Rectal smooth muscle tissue (tissue), 1 donor: ENCODE data around the gene GRK2.

ENCODE experiments used
- H3K27ac ChIP-seq: one replicate; pipeline ENCODE4 v1.7.0; 2013; ENCODE audit warnings: low read depth, low read length, inconsistent platforms
- H3K27me3 ChIP-seq: one replicate; pipeline ENCODE4 v1.7.0; 2013; ENCODE audit warnings: low read length; ENCODE audit not compliant: control insufficient read depth, insufficient read depth
- H3K36me3 ChIP-seq: one replicate; pipeline ENCODE4 v1.7.0; 2013; ENCODE audit warnings: low read length; ENCODE audit not compliant: control insufficient read depth, insufficient read depth
- H3K4me1 ChIP-seq: one replicate; pipeline ENCODE4 v1.7.0; 2013; ENCODE audit warnings: low read length; ENCODE audit not compliant: control insufficient read depth, insufficient read depth
- H3K4me3 ChIP-seq: one replicate; pipeline ENCODE4 v1.7.0; 2013; ENCODE audit warnings: low read length
- H3K9ac ChIP-seq: one replicate; pipeline ENCODE4 v1.7.0; 2013; ENCODE audit warnings: low read length

The GRK2 gene

DNA sequence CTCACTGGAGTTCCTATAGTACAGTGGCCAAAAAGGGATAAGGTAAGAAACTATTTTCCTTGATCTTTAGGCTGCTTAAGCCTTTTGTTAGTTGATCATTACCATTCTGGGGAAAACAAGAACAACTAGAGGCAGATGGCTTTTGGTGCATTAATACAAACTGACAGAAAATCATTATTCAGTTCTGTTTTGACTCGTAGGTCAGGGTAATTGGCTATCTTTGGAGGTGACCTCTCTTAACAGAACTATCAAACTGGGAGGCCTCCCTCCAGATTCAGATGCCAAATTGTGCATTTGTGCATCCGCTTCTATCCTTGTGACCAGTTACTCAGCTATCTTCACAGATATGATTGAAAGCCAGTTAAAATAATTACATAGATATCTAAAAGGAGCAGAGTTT, 23.2 kb upstream of the GRK2 start:
- no peak overlapping the region for H3K9ac ChIP-seq
- H3K4me3 ChIP-seq = no peak overlapping the region
- H3K36me3 ChIP-seq = peaks cover 30% of the 10 kb centered on the region
- H3K4me1 ChIP-seq = peaks cover 23% of the 10 kb centered on the region
- H3K27ac ChIP-seq = no peak overlapping the region
- H3K27me3 ChIP-seq = no peaks in the 10 kb centered on the region

- H3K9ac ChIP-seq = no peak overlapping the region
- peaks cover 12% of the 10 kb centered on the region for H3K4me1 ChIP-seq
- no peak overlapping the region for H3K4me3 ChIP-seq
- H3K27ac ChIP-seq = no peak overlapping the region
- H3K27me3 ChIP-seq = no peaks in the 10 kb centered on the region
- peaks cover 48% of the 10 kb centered on the region for H3K36me3 ChIP-seq
Observed at GRCh38 chr11:67245046-67245445, 21.2 kb upstream of the GRK2 start.

DNA sequence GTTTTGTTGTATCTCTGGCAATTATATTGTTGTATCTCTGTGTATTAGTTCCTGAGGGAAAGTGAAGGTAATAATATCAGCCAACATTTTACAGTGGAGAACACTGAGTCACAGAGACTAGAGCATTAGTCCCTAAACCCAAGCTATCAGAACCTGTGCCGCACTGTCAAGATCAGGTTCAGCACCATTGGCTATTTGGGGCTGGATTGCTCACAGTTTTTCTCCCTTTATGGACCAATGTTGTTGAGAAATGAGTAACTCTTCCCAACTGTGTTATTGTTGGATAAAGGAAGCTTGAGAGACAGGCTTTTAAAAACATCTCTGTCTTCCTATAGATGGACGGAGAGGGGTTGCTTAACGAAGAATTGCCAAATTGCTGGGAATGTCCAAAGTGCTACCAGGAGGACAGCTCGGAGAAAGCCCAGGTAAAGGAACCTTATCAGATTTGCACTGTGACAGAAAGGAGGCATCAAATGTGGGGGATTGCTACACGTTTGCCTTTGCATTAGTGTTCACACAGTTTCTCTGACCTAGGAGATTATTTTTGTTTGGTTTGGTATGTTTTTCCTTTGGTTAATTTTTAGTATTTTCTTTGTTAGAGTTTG, 18.2 kb upstream of the GRK2 start:
- Histone ChIP-seq H3K27ac (no peak overlapping the region), H3K9ac (no peak overlapping the region), H3K4me3 (no peak overlapping the region), H3K36me3 (peaks cover 74% of the 10 kb centered on the region), H3K27me3 (no peaks in the 10 kb centered on the region), H3K4me1 (no peaks in the 10 kb centered on the region)

- H3K4me3 ChIP-seq = no peak overlapping the region
- H3K9ac ChIP-seq = no peak overlapping the region
- H3K4me1 ChIP-seq = no peaks in the 10 kb centered on the region
- H3K27ac ChIP-seq = no peak overlapping the region
- peaks cover 80% of the 10 kb centered on the region for H3K36me3 ChIP-seq
- no peaks in the 10 kb centered on the region for H3K27me3 ChIP-seq
Observed at GRCh38 chr11:67248653-67249052, 17.6 kb upstream of the GRK2 start.

GRCh38 chr11:67250059-67251043, 15.9 kb upstream of the GRK2 start:
- Histone ChIP-seq H3K27me3 (no peaks in the 10 kb centered on the region), H3K4me3 (no peak overlapping the region), H3K9ac (no peak overlapping the region), H3K27ac (no peak overlapping the region), H3K4me1 (no peaks in the 10 kb centered on the region), H3K36me3 (peaks cover 89% of the 10 kb centered on the region)

GRCh38 chr11:67251841-67252240, 14.4 kb upstream of the GRK2 start:
- H3K27ac ChIP-seq = no peak overlapping the region
- H3K4me1 ChIP-seq = no peaks in the 10 kb centered on the region
- no peaks in the 10 kb centered on the region for H3K27me3 ChIP-seq
- H3K9ac ChIP-seq = no peak overlapping the region
- peaks cover 83% of the 10 kb centered on the region for H3K36me3 ChIP-seq
- H3K4me3 ChIP-seq = no peak overlapping the region

GRCh38 chr11:67252831-67253239, 13.4 kb upstream of the GRK2 start:
- Histone ChIP-seq H3K36me3 (peaks cover 78% of the 10 kb centered on the region), H3K9ac (no peak overlapping the region), H3K27me3 (no peaks in the 10 kb centered on the region), H3K27ac (no peak overlapping the region), H3K4me1 (no peaks in the 10 kb centered on the region), H3K4me3 (no peak overlapping the region)

DNA sequence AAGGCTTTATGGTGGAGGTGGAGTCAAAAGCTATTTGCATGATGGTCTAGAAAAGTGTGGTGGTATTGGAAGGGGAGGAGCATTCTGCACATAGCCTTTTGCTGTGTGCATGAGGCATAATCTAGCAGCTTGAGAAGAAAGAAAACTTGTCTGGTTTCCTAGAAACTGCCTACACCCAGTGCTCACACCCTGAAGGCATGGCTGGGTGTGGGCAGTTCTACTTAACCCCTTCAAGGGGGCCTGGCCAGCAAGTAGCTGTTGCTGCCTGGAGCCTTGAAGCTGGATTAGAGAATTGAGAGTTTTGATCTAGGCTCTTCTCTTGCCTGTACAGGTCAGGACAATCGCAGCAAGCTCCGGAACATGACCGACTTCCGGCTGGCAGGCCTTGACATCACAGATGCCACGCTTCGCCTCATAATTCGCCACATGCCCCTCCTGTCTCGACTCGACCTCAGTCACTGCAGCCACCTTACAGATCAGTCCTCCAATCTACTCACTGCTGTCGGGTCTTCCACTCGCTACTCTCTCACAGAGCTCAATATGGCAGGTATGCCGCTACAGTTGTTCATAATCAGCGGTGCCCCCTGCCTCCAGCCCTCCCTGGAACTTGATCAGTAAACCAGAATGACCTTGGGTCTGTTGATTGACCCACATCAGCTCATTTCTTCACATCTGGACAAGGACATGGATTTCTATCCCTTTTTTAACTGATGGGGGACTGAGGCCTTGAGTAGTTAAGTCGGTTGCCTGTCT, 12.2 kb upstream of the GRK2 start:
- H3K27me3 ChIP-seq = no peaks in the 10 kb centered on the region
- no peak overlapping the region for H3K9ac ChIP-seq
- H3K4me1 ChIP-seq = no peaks in the 10 kb centered on the region
- peaks cover 68% of the 10 kb centered on the region for H3K36me3 ChIP-seq
- no peak overlapping the region for H3K27ac ChIP-seq
- no peak overlapping the region for H3K4me3 ChIP-seq

DNA sequence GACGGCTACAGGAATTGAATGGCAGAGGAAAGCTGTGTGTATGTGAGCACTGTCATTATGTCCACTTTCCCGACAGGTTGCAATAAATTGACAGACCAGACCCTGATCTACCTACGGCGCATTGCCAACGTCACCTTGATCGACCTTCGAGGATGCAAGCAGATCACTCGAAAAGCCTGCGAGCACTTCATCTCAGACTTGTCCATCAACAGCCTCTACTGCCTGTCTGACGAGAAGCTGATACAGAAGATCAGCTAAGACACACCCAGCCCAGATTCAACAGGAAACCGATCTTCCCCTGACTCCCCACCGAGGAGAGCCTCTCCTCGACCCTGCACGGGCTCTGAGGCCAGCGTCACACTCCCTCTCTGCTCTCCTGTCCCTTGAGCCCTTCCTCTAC, 11.5 kb upstream of the GRK2 start:
- no peak overlapping the region for H3K27ac ChIP-seq
- no peak overlapping the region for H3K9ac ChIP-seq
- no peak overlapping the region for H3K4me3 ChIP-seq
- no peaks in the 10 kb centered on the region for H3K4me1 ChIP-seq
- H3K27me3 ChIP-seq = no peaks in the 10 kb centered on the region
- peaks cover 60% of the 10 kb centered on the region for H3K36me3 ChIP-seq

- no peaks in the 10 kb centered on the region for H3K4me1 ChIP-seq
- H3K27ac ChIP-seq = no peak overlapping the region
- no peak overlapping the region for H3K4me3 ChIP-seq
- H3K36me3 ChIP-seq = peaks cover 57% of the 10 kb centered on the region
- no peaks in the 10 kb centered on the region for H3K27me3 ChIP-seq
- peak overlapping the region; percentile 11 for H3K9ac ChIP-seq
Observed at GRCh38 chr11:67255353-67255752, 10.9 kb upstream of the GRK2 start.

DNA sequence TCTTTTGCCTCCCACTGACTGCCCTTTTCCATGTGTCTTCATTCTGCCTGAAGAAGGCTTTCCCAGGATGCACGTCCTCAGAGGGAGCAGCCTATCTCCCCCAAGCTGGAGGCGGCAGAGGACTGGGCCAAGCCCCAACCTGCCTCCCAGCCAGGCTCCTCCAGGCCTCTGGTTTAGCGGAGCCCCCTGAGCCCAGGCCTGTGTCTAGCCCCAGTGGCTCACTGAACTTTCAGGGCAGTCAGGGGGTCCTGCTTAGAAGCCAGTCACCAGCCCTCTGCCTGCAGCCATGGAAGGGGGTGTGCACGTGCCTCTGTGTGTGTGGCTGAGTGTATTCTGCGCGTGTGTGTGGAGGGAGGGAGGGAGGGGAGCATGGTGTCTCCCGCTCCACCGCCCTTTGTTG, 10.4 kb upstream of the GRK2 start:
- H3K36me3 ChIP-seq = peaks cover 52% of the 10 kb centered on the region
- no peaks in the 10 kb centered on the region for H3K4me1 ChIP-seq
- H3K9ac ChIP-seq = no peak overlapping the region
- no peaks in the 10 kb centered on the region for H3K27me3 ChIP-seq
- H3K27ac ChIP-seq = no peak overlapping the region
- H3K4me3 ChIP-seq = no peak overlapping the region

DNA sequence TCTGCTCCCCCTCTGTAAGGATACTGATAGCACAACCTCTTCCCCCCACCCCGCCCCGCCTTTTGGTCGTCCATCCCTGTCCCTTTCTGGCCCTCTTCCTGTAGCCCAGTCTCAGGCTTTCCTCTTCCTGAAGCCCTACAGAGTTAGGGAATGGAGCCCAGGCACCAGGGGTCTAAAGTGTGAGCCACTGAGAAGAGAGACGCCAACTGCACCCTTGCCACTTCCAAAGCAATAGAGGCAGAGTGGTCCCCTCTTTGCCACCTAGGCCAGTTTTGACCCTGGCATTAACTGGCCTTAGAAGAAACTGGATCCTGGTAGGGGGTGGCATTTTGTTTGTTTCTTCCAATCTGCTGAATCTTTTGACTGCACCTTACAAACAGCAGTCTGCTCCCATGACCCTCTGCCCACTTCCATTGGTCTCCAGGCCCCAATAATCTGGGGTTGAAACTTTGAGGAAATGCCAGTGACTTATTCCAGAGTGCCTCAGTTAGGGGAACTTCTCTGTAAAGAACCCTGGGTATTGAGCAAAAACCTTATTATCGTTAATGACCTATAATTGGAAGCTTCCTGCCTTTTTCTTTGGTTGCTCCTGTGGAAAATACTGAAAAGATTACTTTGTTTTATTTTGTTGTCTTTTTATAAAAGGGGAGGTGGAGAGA, 9.7 kb upstream of the GRK2 start:
- Histone ChIP-seq H3K9ac (no peak overlapping the region), H3K4me1 (no peaks in the 10 kb centered on the region), H3K4me3 (no peak overlapping the region), H3K27me3 (no peaks in the 10 kb centered on the region), H3K27ac (no peak overlapping the region), H3K36me3 (peaks cover 45% of the 10 kb centered on the region)
